Neural cell (in vitro differentiated cells): ENCODE results near the gene MT1H. TPM values are rescaled to one million over a fixed set of nuclear protein-coding genes. Genes with fewer than 3 reads are reported as not detected.

Experiments
- H2AFZ ChIP-seq: fragments of 200-600, 300-800 bp; sonication (generic), shearing (Covaris generic); 2 replicates; pipeline ENCODE4 v1.6.0; 2014; ENCODE audit warnings: low read depth, mild to moderate bottlenecking, antibody characterized with exemption, low read length, moderate library complexity
- H3F3A ChIP-seq: fragments of 200-600 bp; shearing (Covaris generic); 2 replicates; pipeline ENCODE4 v1.6.1; 2016; ENCODE audit warnings: mild to moderate bottlenecking, moderate library complexity, mixed read lengths, antibody characterized with exemption, low read length; ENCODE audit not compliant: insufficient read depth, poor library complexity, severe bottlenecking
- H3K27ac ChIP-seq: fragments of 200-600, 300-800 bp; sonication (generic), shearing (Covaris generic); 2 replicates; pipeline ENCODE4 v1.5.1; 2014; ENCODE audit warnings: mild to moderate bottlenecking, low read length, moderate library complexity
- H3K27me3 ChIP-seq: fragments of 300-800, 200-600 bp; sonication (generic), shearing (Covaris generic); 2 replicates; pipeline ENCODE4 v1.6.0; 2014; ENCODE audit warnings: mild to moderate bottlenecking, low read depth, low read length, moderate library complexity; ENCODE audit not compliant: insufficient read depth
- H3K36me3 ChIP-seq: fragments of 300-800, 200-600 bp; sonication (generic), shearing (Covaris generic); 2 replicates; pipeline ENCODE4 v1.5.1; 2014; ENCODE audit warnings: mild to moderate bottlenecking, antibody characterized with exemption, low read length, moderate library complexity; ENCODE audit not compliant: insufficient read depth
- H3K4me2 ChIP-seq: fragments of 300-800, 200-600 bp; sonication (generic), shearing (Covaris generic); 2 replicates; pipeline ENCODE4 v1.6.0; 2014; ENCODE audit warnings: mild to moderate bottlenecking, low read length
- H3K4me3 ChIP-seq: fragments of 300-800, 200-600 bp; sonication (generic), shearing (Covaris generic); 2 replicates; pipeline ENCODE4 v1.5.1; 2014; ENCODE audit warnings: mild to moderate bottlenecking, low read length, moderate library complexity
- H3K79me2 ChIP-seq: fragments of 200-600 bp; shearing (Covaris generic); replicated peaks from 2 replicates; pipeline ENCODE4 v1.6.0; 2014; ENCODE audit warnings: mild to moderate bottlenecking, low read length, moderate library complexity; ENCODE audit not compliant: insufficient read depth
- H3K9ac ChIP-seq: fragments of 300-800, 200-600 bp; sonication (generic), shearing (Covaris generic); 2 replicates; pipeline ENCODE4 v1.6.1; 2016; ENCODE audit warnings: mild to moderate bottlenecking, low read length, mixed read lengths
- H3K9me2 ChIP-seq: fragments of 200-600 bp; shearing (Covaris generic); 2 replicates; pipeline ENCODE4 v1.6.1; 2016; ENCODE audit warnings: mild to moderate bottlenecking, low read length, mixed read lengths; ENCODE audit not compliant: insufficient read depth
- H3K9me3 ChIP-seq: fragments of 200-600, 300-800 bp; sonication (generic), shearing (Covaris generic); 2 replicates; pipeline ENCODE4 v1.6.1; 2016; ENCODE audit warnings: mild to moderate bottlenecking, mixed run types, low read length, moderate library complexity, mixed read lengths
- H4K20me1 ChIP-seq: fragments of 200-600 bp; shearing (Covaris generic); 2 replicates; pipeline ENCODE4 v1.6.1; 2016; ENCODE audit warnings: mild to moderate bottlenecking, mixed run types; ENCODE audit not compliant: insufficient read depth
- EZH2 ChIP-seq: fragments of 200-600, 300-800 bp; shearing (Covaris generic), sonication (generic); IDR thresholded peaks from 2 replicates; pipeline ENCODE4 v1.6.1; 2014; ENCODE audit warnings: antibody characterized with exemption, low read length, borderline replicate concordance, mild to moderate bottlenecking; ENCODE audit not compliant: insufficient read depth, poor library complexity, severe bottlenecking
- MXI1 ChIP-seq: fragments of 450-650 bp; conservative IDR thresholded peaks from 2 replicates; pipeline ENCODE4 v1.6.1; 2014; ENCODE audit warnings: antibody characterized with exemption, mild to moderate bottlenecking; ENCODE audit not compliant: poor library complexity, severe bottlenecking
- POLR2AphosphoS5 ChIP-seq: IDR thresholded peaks from 2 replicates; pipeline ENCODE4 v1.6.1; 2012
- RAD21 ChIP-seq: fragments of 450-650 bp; conservative IDR thresholded peaks from 2 replicates; pipeline ENCODE4 v1.6.1; 2014; ENCODE audit warnings: antibody characterized with exemption, mild to moderate bottlenecking, moderate library complexity
- REST ChIP-seq: IDR thresholded peaks from 2 replicates; pipeline ENCODE4 v1.6.1; 2012; ENCODE audit warnings: borderline replicate concordance
- SMC3 ChIP-seq: fragments of 450-650 bp; conservative IDR thresholded peaks from 2 replicates; pipeline ENCODE4 v1.6.1; 2014; ENCODE audit warnings: antibody characterized with exemption, mild to moderate bottlenecking, moderate library complexity; ENCODE audit not compliant: poor library complexity
- polyA plus RNA-seq: library from polyadenylated mRNA; depleted of rRNA; stranded (reverse); fragments of >200 nt; gene quantifications from 2 replicates; pipeline ENCODE4 v1.2.3, GENCODE V29; 2014
- TF ChIP-seq, protein P1 (sequence below): fragments of 450-650 bp; IDR thresholded peaks from 2 replicates; pipeline ENCODE4 v1.5.1; 2014; ENCODE audit warnings: antibody characterized with exemption, mild to moderate bottlenecking, moderate library complexity; ENCODE audit not compliant: poor library complexity, severe bottlenecking

MT1H gene
- polyA plus RNA-seq, 1 donor from 2014 or later: not detected

- TF ChIP-seq, protein P1, sequence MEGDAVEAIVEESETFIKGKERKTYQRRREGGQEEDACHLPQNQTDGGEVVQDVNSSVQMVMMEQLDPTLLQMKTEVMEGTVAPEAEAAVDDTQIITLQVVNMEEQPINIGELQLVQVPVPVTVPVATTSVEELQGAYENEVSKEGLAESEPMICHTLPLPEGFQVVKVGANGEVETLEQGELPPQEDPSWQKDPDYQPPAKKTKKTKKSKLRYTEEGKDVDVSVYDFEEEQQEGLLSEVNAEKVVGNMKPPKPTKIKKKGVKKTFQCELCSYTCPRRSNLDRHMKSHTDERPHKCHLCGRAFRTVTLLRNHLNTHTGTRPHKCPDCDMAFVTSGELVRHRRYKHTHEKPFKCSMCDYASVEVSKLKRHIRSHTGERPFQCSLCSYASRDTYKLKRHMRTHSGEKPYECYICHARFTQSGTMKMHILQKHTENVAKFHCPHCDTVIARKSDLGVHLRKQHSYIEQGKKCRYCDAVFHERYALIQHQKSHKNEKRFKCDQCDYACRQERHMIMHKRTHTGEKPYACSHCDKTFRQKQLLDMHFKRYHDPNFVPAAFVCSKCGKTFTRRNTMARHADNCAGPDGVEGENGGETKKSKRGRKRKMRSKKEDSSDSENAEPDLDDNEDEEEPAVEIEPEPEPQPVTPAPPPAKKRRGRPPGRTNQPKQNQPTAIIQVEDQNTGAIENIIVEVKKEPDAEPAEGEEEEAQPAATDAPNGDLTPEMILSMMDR: no peak
- TF ChIP-seq SMC3: peak; percentile 12
- H3K9me2 ChIP-seq: no peaks in the 10 kb centered on the region
- no peaks in the 10 kb centered on the region for H3K36me3 ChIP-seq
- H3K4me2 ChIP-seq: no peak within 1 kb of the TSS
- peak within 1 kb of the TSS; percentile 32 for H3K9ac ChIP-seq
- no peaks in the 10 kb centered on the region for H3F3A ChIP-seq
- no peak within 1 kb of the TSS for H3K27ac ChIP-seq
- no peaks in the 10 kb centered on the region for H4K20me1 ChIP-seq
- no peak within 1 kb of the TSS for H2AFZ ChIP-seq
- peak within 1 kb of the TSS; percentile 64 for H3K4me3 ChIP-seq
- H3K79me2 ChIP-seq: no peaks in the 10 kb centered on the region
- H3K27me3 ChIP-seq: peaks cover 37% of the 10 kb centered on the region
- H3K9me3 ChIP-seq: no peaks in the 10 kb centered on the region
Observed at GRCh38 chr16:56681939-56682702, 12.5 kb downstream of the MT1H start, which contains the start of gene MT1X. MT1X (plus strand) TSS chr16:56682470; CDS start chr16:56682541, 71 bp downstream.

- TF ChIP-seq MXI1: no peak
- no peak overlapping the region for H3K9ac ChIP-seq
Observed at GRCh38 chr16:56682703-56683397, 13.2 kb downstream of the MT1H start.

DNA sequence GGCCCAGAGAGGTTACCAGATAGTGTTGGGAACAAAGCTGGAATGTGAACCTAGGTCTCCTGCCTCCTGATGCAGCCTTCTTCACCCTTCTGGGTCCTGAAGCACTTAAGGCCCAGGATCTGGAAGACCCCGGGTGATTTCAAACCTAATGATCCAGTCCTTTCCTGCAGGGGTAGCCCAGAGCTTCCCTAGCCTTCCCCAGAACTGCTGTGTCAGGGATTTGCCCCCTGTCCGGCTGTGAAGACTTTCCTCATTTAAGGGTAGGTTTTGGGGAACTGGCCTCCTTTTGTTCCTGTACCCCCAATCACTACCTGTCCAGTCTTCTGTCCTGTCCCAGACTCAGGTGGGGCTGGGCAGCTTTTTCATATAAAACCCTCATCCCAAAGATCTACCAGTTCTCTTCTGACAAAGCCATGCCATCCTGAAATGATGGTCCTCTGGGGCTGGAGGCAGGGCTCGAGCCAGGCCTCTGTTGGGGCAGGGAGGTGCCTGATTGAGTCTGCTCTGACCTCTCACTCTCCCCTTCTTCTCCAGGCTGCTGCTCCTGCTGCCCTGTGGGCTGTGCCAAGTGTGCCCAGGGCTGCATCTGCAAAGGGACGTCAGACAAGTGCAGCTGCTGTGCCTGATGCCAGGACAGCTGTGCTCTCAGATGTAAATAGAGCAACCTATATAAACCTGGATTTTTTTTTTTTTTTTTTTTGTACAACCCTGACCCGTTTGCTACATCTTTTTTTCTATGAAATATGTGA is 14.0 kb downstream of the MT1H start:
- H3F3A ChIP-seq: no peaks in the 10 kb centered on the region
- no peak overlapping the region for H3K4me2 ChIP-seq
- H3K27ac ChIP-seq: no peak overlapping the region
- no peaks in the 10 kb centered on the region for H3K36me3 ChIP-seq
- H3K9ac ChIP-seq: no peak overlapping the region
- H2AFZ ChIP-seq: no peak overlapping the region
- no peaks in the 10 kb centered on the region for H4K20me1 ChIP-seq
- H3K4me3 ChIP-seq: no peak overlapping the region
- H3K27me3 ChIP-seq: peaks cover 26% of the 10 kb centered on the region
- no peak for TF ChIP-seq EZH2
- TF ChIP-seq POLR2AphosphoS5: no peak
- TF ChIP-seq RAD21: no peak
- no peak for TF ChIP-seq REST
- no peak for TF ChIP-seq MXI1
- TF ChIP-seq, protein P1: no peak
- H3K79me2 ChIP-seq: no peaks in the 10 kb centered on the region
- no peaks in the 10 kb centered on the region for H3K9me3 ChIP-seq
- no peaks in the 10 kb centered on the region for H3K9me2 ChIP-seq

More at GRCh38 chr16:56682703-56683397, 13.2 kb downstream of the MT1H start:
- Histone ChIP-seq H3K9me2 (no peaks in the 10 kb centered on the region), H3K79me2 (no peaks in the 10 kb centered on the region), H3K9me3 (no peaks in the 10 kb centered on the region), H3F3A (no peaks in the 10 kb centered on the region), H3K36me3 (no peaks in the 10 kb centered on the region), H3K27ac (no peak overlapping the region), H3K27me3 (peaks cover 30% of the 10 kb centered on the region), H3K4me2 (no peak overlapping the region), H4K20me1 (no peaks in the 10 kb centered on the region), H3K4me3 (peak overlapping the region; percentile 64), H2AFZ (no peak overlapping the region)
